GM19193 (cell line): Measurements from ENCODE around the gene PC.

Experiments used
- POLR2A ChIP-seq: IDR thresholded peaks from 4 replicates; pipeline ENCODE4 v1.6.1; 2011; ENCODE audit not compliant: insufficient read depth, insufficient read length; ENCODE audit errors: extremely low read depth

PC gene

GRCh38 chr11:66983275-66983924 lies 25.2 kb upstream of the PC start:
- no peak for TF ChIP-seq POLR2A

GRCh38 chr11:66981976-66982578 lies 23.9 kb upstream of the PC start:
- TF ChIP-seq POLR2A: no peak

GRCh38 chr11:66979336-66979980 lies 21.3 kb upstream of the PC start:
- TF ChIP-seq POLR2A: no peak

GRCh38 chr11:66978717-66979116 lies 20.5 kb upstream of the PC start:
- no peak for TF ChIP-seq POLR2A

- TF ChIP-seq POLR2A: no peak
These were observed 20.0 kb upstream of the PC start for GRCh38 chr11:66978229-66978628.

GRCh38 chr11:66976925-66977324 lies 18.7 kb upstream of the PC start:
- TF ChIP-seq POLR2A: no peak

- TF ChIP-seq POLR2A: no peak
These were observed 17.9 kb upstream of the PC start for GRCh38 chr11:66976028-66976467.

- TF ChIP-seq POLR2A: no peak
These were observed 17.3 kb upstream of the PC start for GRCh38 chr11:66975405-66976027.

- no peak for TF ChIP-seq POLR2A
These were observed 16.7 kb upstream of the PC start, which contains the start of gene C11orf86 for GRCh38 chr11:66974724-66975404. TSS of gene C11orf86 (plus strand) at chr11:66975304. CDS start at chr11:66975363, 59 bp downstream.

- no peak for TF ChIP-seq POLR2A
These were observed 15.9 kb upstream of the PC start for GRCh38 chr11:66973956-66974580.

- TF ChIP-seq POLR2A: no peak
These were observed 13.3 kb upstream of the PC start for GRCh38 chr11:66971488-66971887.

- no peak for TF ChIP-seq POLR2A
These were observed 12.7 kb upstream of the PC start for GRCh38 chr11:66970807-66971442.

- TF ChIP-seq POLR2A: no peak
These were observed 12.2 kb upstream of the PC start for GRCh38 chr11:66970371-66970806.
